GM12872 (cell line): ENCODE data around the gene KCNS3.

Experiments used
- TF ChIP-seq, protein P1 (sequence below): IDR thresholded peaks from 3 replicates; pipeline ENCODE4 v1.5.1; 2011; ENCODE audit warnings: low read depth, mild to moderate bottlenecking, low read length, moderate library complexity; ENCODE audit not compliant: insufficient read depth

Gene KCNS3

DNA sequence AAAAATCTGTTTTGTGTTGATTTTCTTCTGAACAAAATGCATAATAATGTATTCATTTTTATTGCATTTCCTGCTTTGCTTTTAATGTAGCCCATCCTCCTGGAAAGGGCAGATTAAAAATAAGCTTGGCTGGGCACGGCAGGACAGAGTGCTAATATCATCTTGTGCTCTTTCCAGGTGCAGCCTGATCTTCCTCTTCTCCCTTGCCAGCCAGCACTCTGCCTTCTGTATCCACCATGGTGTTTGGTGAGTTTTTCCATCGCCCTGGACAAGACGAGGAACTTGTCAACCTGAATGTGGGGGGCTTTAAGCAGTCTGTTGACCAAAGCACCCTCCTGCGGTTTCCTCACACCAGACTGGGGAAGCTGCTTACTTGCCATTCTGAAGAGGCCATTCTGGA, 52.3 kb downstream of the KCNS3 start:
- TF ChIP-seq, protein P1, sequence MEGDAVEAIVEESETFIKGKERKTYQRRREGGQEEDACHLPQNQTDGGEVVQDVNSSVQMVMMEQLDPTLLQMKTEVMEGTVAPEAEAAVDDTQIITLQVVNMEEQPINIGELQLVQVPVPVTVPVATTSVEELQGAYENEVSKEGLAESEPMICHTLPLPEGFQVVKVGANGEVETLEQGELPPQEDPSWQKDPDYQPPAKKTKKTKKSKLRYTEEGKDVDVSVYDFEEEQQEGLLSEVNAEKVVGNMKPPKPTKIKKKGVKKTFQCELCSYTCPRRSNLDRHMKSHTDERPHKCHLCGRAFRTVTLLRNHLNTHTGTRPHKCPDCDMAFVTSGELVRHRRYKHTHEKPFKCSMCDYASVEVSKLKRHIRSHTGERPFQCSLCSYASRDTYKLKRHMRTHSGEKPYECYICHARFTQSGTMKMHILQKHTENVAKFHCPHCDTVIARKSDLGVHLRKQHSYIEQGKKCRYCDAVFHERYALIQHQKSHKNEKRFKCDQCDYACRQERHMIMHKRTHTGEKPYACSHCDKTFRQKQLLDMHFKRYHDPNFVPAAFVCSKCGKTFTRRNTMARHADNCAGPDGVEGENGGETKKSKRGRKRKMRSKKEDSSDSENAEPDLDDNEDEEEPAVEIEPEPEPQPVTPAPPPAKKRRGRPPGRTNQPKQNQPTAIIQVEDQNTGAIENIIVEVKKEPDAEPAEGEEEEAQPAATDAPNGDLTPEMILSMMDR = no peak

DNA sequence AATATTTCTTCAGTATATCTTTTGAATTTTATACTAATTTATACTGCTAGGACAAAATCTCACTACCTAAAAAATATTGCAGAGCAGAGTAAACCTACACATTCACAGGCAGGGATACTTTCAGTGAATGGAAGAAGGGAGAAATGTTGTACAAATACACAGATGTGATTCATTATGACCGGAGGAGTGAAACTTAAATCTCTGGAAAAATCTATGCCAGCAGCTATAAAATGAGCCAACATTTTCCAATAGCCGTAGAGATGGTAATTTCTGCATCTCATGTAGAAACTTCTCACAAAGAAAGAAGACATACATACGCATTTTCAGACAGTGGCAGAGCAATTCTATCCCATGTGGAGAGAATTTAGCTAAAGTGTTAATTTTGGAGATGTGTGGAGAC, 54.8 kb downstream of the KCNS3 start:
- TF ChIP-seq, protein P1 = no peak

GRCh38 chr2:17934721-17935120, 56.3 kb downstream of the KCNS3 start:
- TF ChIP-seq, protein P1 = no peak

DNA sequence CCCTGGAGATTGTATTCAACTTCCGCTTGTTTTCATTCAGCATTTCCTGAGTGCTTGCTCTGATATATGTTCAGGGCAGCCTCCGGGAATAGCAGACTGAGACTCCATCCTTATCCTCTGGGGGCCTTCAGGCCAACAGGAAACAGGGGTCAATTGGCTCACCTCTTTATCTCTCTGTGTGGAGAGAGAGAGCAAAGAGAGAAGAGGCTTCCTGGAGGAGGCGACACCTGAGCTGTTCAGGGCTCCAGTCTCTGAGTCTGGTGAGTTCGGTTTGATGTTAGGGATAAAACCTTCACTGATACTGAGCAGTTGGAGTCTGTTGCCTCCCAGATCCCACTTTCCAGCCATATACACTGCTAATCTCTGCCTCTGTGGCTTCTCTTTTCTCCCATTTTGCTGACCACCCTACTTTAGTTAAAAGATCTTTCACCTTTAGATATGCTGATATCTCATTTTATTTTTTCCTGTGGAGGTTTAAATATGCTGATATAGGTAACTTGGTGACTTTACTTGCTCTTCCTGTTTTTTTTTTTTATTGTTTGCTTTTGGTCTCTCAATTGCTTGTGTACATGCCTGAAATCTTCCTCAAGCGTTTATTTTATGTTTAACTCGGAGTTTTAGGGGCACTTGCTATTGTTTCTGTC, 56.9 kb downstream of the KCNS3 start:
- TF ChIP-seq, protein P1 = no peak

- TF ChIP-seq, protein P1 = no peak
Measured at GRCh38 chr2:17936599-17936998, 58.1 kb downstream of the KCNS3 start.

DNA sequence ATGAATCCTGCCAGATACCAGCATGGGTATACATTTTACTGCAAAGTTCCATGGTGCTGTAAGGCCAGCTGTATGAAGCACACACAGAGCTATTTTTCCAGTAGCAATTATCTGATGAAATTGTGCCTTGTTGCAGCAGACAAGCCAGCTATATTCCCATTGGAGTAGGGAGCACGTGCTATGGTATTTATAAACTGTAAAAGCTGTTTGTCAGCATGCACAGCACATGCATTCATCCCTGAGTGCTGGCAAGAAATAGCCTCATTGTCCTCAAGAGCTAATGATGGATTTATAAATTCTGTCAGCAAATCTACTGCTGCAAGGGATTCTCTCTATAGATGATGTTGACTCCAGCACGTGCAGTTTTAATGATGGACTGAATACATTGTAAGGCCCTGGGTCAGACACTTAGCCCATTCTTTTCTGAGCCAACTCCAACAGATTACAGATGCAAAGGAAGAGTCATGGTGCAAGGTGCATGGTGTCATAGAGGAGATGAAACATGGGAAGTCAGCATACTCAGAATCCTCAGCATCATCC, 61.7 kb downstream of the KCNS3 start:
- TF ChIP-seq, protein P1 = no peak

- TF ChIP-seq, protein P1 = no peak
Measured at GRCh38 chr2:17943444-17943843, 65.0 kb downstream of the KCNS3 start.
